ENCODE results near the gene CCDC78. TPM values are rescaled to one million over a fixed set of nuclear protein-coding genes. Genes with fewer than 3 reads are reported as not detected.

CCDC78 gene
- total RNA-seq, 1 experiment from 2014 or later = 22.9 TPM

DNA sequence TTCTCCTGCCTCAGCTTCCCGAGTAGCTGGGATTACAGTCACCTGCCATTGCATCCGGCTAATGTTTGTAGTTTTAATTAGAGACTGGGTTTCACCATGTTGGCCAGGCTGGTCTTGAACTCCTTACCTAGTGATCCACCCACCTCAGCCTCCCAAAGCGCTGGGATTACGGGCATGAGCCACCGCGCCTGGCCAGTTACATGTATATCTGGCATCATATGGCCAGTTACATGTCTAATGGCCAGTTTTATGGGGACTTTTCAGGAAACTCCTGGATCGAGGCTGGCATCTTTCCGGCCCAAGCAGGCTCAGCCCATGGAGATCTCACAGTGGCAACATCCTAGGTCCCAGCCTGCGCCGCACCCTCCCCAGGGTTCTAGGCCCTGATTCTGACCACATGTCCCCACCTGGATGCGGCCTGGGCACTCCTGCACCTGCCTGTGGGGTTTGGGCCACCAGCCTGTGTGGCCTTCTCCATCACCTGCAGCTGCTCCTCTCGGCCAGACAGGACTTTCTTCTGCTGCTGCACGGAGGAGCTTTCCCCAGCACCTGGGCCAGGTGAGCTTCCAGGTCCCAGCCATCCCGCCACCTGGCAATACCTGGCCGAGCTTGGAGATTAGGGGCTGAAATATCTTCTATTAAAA, 15.9 kb upstream of the CCDC78 start (continued):
- no peak for TF ChIP-seq SIN3A (IDR thresholded peaks at IDR 0.05; ENCODE audit: low read depth)

DNA sequence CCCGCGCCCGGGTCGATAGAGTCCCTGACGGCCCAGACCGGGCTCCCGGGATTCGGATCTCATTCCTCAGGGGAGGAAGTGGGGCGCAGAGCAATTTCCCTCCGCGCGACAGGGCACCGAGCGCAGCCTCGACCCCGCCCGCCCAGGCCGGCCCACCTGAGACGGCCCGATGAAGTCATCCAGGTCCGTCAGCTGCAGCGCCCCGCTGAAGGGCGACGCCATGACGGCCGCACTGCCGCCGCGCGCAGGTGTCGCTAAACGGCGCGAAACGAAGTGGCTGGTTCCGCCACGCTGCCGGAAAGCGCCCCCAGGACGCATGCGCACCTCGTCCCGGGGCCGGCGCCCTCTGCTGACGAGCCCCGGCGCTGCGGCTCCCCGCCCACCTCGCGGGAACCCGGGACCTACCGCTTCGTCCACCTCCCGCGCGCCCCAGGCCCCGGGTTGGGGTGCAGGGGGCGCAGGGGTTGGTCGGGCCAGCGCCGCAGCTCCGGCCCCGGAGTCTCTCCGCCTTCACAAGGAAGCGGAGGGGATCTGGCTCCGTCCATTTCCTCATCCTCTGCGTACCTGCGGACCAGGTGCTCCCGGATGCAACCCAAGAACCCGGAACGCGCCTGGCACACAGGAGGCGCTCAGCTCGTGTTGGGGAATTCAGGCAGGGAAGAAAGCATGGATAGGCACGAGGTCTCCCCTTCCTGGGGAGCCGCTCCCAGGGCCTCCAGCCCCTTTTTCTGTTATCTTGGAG, 14.7 kb upstream of the CCDC78 start, which contains the start of gene CIAO3:
Gene CIAO3, minus strand, starts transcription at position 234 of the 742 bp plus-strand sequence. Its CDS starts 12 bp downstream, at position 222.
- TF ChIP-seq CTCF (IDR thresholded peaks at IDR 0.05 in 2 of 3, conservative IDR thresholded peaks at IDR 0.05 in 1 of 3; ENCODE audit: borderline replicate concordance in 1 of 3, insufficient read depth in 1 of 3, low read depth in 2 of 3, low read length in 2 of 3) (peak; percentile 63 to 81 (median 75)), RAD21 (IDR thresholded peaks at IDR 0.05; ENCODE audit: low read depth) (peak; percentile 36; the same call in 1 of the 2 replicates), SP1 (IDR thresholded peaks at IDR 0.05; ENCODE audit: low read depth) (peak; percentile 80; the same call in 1 of the 2 replicates), EGR1 (IDR thresholded peaks at IDR 0.05; ENCODE audit: low read depth) (peak; percentile 67; the same call in 1 of the 2 replicates), CEBPB (IDR thresholded peaks at IDR 0.05; ENCODE audit: low read depth) (no peak), SIN3A (IDR thresholded peaks at IDR 0.05; ENCODE audit: low read depth) (peak; percentile 91), JUND (IDR thresholded peaks at IDR 0.05) (no peak), POLR2AphosphoS5 (IDR thresholded peaks at IDR 0.05; ENCODE audit: low read depth, low read length) (peak; percentile 84), YY1 (IDR thresholded peaks at IDR 0.05; ENCODE audit: extremely low read depth, insufficient replicate concordance, low read depth, low read length) (peak; percentile 96), POLR2A (IDR thresholded peaks at IDR 0.05; ENCODE audit: borderline replicate concordance, extremely low read depth, insufficient read depth, insufficient read length) (peak; percentile 69), SRF (IDR thresholded peaks at IDR 0.05; ENCODE audit: low read depth) (no peak; the same call in 1 of the 2 replicates), ZFX (IDR thresholded peaks at IDR 0.05) (peak; percentile 77; the same call in 1 of the 2 replicates), ELF1 (IDR thresholded peaks at IDR 0.05; ENCODE audit: borderline replicate concordance, low read depth) (peak; percentile 100)
- TF ChIP-seq, protein P1, sequence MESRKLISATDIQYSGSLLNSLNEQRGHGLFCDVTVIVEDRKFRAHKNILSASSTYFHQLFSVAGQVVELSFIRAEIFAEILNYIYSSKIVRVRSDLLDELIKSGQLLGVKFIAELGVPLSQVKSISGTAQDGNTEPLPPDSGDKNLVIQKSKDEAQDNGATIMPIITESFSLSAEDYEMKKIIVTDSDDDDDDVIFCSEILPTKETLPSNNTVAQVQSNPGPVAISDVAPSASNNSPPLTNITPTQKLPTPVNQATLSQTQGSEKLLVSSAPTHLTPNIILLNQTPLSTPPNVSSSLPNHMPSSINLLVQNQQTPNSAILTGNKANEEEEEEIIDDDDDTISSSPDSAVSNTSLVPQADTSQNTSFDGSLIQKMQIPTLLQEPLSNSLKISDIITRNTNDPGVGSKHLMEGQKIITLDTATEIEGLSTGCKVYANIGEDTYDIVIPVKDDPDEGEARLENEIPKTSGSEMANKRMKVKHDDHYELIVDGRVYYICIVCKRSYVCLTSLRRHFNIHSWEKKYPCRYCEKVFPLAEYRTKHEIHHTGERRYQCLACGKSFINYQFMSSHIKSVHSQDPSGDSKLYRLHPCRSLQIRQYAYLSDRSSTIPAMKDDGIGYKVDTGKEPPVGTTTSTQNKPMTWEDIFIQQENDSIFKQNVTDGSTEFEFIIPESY (IDR thresholded peaks at IDR 0.05; ENCODE audit: extremely low read depth, insufficient replicate concordance, low read length) = peak; percentile 25
- TF ChIP-seq, protein P2, sequence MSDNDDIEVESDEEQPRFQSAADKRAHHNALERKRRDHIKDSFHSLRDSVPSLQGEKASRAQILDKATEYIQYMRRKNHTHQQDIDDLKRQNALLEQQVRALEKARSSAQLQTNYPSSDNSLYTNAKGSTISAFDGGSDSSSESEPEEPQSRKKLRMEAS (IDR thresholded peaks at IDR 0.05) = peak; percentile 92
- H3K4me3 ChIP-seq (replicated peaks in 1 of 2; ENCODE audit: low read depth in 1 of 2, low read length in 2 of 2) = peak within 1 kb of the TSS; percentile 84 to 90
- no peak within 1 kb of the TSS for H2AFZ ChIP-seq (ENCODE audit: low read depth, low read length, poor library complexity, severe bottlenecking)
- ATAC-seq = peak; percentile 80
- H3K9me3 ChIP-seq (ENCODE audit: control insufficient read depth in 1 of 2, insufficient read depth in 1 of 2, low read depth in 1 of 2, low read length in 2 of 2) = no peaks in the 10 kb centered on the region
- H3K4me1 ChIP-seq (ENCODE audit: control insufficient read depth in 1 of 2, insufficient read depth in 2 of 2, low read length in 2 of 2) = peaks cover 8 to 26% of the 10 kb centered on the region in 2 experiments
- H3K36me3 ChIP-seq (ENCODE audit: control insufficient read depth in 1 of 2, insufficient read depth in 2 of 2, low read length in 2 of 2) = peaks cover 3 to 9% of the 10 kb centered on the region in 2 experiments; a peak in 3 of 4 replicates
- no peaks in the 10 kb centered on the region for H3K9me2 ChIP-seq (ENCODE audit: insufficient read depth)
- ChIA-PET RAD21 (ENCODE audit: low non-redundant PET in 1 of 2, low total read pairs in 2 of 2, uncharacterized antibody in 2 of 2, unreplicated experiment in 2 of 2) (interaction anchor here in 1 of 2 experiments (1.4 kb wide), 1 partner anchor 20 kb away, joined by 5 read pairs; the partner anchor contains the start of gene MSLN), POLR2A (interaction anchor here (1.0 to 1.4 kb wide), 4 partner anchors 9 to 21 kb away, joined by 3 to 5 read pairs (median 4); partner anchors contain the start of gene ANTKMT), CTCF (interaction anchor here (0.7 to 2.2 kb wide), 6 partner anchors 10 to 48 kb away, joined by 3 to 9 read pairs (median 4); partner anchors contain the start of genes CHTF18 and RPUSD1)
- peak within 1 kb of the TSS; percentile 95 for H3K4me2 ChIP-seq (ENCODE audit: low read length)
- H3K27me3 ChIP-seq (ENCODE audit: insufficient read depth, low read length) = no peaks in the 10 kb centered on the region
- intact Hi-C loops (cut with micrococcal nuclease) = no loop called here
- BruUV-seq (replicated peaks) = TSS peak; percentile 83
- H3K9ac ChIP-seq (ENCODE audit: low read length) = peak within 1 kb of the TSS; percentile 90
- H3K27ac ChIP-seq (ENCODE audit: low read depth, low read length) = peak within 1 kb of the TSS; percentile 62
- H3K79me2 ChIP-seq (ENCODE audit: insufficient read depth, low read length) = peaks cover 12% of the 10 kb centered on the region; the same call in 1 of the 2 replicates
- DNase-seq (ENCODE audit: low read depth, low spot score) = peak; percentile 76
- H4K20me1 ChIP-seq (ENCODE audit: insufficient read depth) = no peaks in the 10 kb centered on the region

Measured in HCT116 (cell line).